DND-41 (cell line): ENCODE results near the gene KIF3C.

ENCODE experiments used
- EZH2 ChIP-seq: IDR thresholded peaks from 3 replicates; pipeline ENCODE4 v1.6.1; 2012; ENCODE audit warnings: borderline replicate concordance, low read depth, mild to moderate bottlenecking, moderate library complexity, low read length, inconsistent platforms; ENCODE audit not compliant: severe bottlenecking
- TF ChIP-seq, protein P1 (sequence below): IDR thresholded peaks from 2 replicates; pipeline ENCODE4 v1.5.1; 2012; ENCODE audit warnings: borderline replicate concordance, low read length, moderate library complexity, mild to moderate bottlenecking; ENCODE audit not compliant: poor library complexity, severe bottlenecking; ENCODE audit errors: extremely low read depth

DNA sequence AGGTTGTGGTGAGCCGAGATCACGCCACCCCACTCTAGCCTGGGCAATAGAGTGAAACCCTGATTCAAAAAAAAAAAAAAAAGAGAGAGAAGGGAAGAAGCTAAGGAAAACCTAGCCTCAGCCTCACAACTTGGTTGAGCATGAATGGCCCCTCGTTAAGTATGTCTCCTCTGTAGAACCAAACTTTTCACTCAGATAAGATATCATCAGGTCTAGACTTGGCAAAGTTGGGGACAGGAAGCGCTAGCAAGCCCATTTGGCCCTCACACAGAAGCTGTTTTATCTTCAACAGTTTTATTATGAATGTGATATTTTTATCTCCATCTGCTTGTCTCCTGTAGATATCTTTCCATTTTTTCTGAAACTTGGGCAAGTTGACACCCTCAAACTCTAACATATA, 100.5 kb downstream of the KIF3C start:
- TF ChIP-seq, protein P1, sequence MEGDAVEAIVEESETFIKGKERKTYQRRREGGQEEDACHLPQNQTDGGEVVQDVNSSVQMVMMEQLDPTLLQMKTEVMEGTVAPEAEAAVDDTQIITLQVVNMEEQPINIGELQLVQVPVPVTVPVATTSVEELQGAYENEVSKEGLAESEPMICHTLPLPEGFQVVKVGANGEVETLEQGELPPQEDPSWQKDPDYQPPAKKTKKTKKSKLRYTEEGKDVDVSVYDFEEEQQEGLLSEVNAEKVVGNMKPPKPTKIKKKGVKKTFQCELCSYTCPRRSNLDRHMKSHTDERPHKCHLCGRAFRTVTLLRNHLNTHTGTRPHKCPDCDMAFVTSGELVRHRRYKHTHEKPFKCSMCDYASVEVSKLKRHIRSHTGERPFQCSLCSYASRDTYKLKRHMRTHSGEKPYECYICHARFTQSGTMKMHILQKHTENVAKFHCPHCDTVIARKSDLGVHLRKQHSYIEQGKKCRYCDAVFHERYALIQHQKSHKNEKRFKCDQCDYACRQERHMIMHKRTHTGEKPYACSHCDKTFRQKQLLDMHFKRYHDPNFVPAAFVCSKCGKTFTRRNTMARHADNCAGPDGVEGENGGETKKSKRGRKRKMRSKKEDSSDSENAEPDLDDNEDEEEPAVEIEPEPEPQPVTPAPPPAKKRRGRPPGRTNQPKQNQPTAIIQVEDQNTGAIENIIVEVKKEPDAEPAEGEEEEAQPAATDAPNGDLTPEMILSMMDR, result no peak
- no peak for TF ChIP-seq EZH2
